GM15510 (cell line): Measurements from ENCODE around the gene LRMDA.

Source experiments
- POLR2A ChIP-seq: IDR thresholded peaks from 3 replicates; pipeline ENCODE4 v1.6.1; 2011; ENCODE audit warnings: borderline replicate concordance; ENCODE audit not compliant: insufficient read length; ENCODE audit errors: extremely low read depth

LRMDA gene

DNA sequence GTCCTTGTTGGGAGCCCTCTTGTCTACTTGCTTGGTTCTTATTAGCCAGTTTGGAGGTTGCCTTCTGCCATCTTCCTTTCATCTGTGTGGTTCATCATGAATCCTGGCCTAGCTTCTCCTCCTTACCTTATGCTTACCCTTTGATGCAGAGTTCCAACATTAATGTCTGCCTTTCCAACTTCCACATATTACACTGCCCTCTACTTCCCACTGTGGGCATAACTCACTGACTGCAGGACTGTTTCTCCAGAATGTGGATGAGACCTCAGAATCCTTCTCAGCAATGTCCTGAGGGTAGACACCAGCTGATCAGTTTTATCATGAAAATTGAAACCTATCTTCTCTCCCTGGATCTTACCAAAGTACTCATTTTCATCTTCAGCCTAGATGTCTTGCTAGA lies 491.0 kb downstream of the LRMDA start:
- TF ChIP-seq POLR2A, result no peak

DNA sequence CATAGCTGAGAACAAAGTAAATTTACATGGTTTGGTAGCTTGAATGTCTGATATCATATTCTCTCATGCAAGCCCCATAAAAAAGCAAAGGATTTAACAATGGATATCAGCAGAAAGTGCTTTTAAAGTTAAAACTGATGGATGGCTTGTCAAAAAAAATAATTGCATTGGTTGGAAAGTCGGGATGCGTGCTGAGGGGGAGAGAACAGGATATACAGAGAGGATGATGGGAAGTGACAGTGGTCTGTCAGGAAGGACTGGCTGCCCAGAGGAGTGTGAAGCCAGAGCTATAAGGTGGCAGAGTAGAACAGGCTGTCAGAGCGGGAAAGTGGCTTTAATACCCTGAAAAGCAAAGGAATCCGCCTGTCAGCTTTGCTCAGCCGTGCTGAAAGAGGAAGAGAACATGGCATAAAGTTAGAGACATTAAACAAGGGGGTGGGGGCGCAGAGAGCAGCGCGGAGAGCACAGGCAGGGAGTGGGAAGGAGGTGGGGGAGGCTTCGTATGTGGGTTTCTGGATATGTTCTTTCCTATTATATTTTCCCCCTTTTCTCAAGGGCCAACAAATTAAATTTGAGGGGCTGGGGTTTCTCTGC lies 493.0 kb downstream of the LRMDA start:
- no peak for TF ChIP-seq POLR2A

DNA sequence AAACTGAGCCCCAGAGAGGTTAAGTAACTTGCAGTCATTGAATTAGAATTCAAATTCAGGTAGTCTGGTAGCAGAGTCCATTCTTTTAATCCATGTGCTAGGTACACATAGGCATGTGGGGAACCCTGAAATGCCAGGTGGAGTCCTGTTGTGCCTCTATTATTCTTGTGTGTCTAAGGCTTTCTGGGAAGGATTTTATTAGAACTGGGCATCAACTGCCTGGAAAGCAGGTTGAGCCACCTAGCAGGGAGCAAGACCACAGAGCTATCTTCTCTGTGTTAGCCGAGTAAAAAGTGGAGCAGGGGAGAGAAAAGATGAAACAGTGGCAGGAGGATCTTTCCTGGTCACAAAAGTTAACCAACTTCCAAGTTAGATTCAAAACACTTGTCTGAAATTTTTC lies 494.6 kb downstream of the LRMDA start:
- no peak for TF ChIP-seq POLR2A

DNA sequence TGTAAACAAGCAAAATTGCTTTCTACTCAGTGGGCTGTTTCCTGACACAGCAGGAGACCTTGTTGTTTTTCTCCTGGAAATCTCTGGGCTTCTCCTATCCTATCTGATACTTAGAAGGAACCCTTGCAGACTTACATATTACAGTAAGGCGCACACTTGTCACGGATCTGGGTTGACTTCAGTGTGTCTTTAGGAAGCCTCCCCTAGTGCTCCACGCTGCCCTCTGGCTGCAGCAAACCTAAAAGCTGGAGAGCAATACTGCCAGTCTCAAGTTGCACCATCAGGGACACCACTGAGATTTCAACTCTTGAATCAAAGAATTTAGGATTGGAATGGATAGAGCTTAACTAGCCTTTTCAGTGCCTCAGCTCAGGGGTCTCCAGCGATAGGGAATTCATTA lies 495.3 kb downstream of the LRMDA start:
- TF ChIP-seq POLR2A, result no peak

DNA sequence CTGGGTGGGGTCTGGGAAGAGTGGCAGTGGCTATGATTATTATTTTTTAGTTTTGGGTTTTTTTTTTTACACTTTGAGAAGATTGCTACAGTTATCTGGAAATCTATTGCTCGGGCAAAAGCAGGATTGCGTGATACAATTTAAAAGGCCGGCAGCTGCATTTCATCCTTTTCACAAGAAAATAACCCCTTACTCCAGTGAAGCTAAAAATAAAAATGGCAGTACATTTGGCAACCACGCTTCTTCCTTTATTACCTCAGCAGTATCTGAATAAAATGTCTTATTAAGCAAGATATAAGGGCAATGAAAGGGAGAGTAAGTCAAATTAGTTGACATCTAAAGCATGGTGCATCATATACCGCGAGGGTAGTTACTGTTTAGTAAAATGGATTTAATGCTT lies 496.8 kb downstream of the LRMDA start:
- no peak for TF ChIP-seq POLR2A

DNA sequence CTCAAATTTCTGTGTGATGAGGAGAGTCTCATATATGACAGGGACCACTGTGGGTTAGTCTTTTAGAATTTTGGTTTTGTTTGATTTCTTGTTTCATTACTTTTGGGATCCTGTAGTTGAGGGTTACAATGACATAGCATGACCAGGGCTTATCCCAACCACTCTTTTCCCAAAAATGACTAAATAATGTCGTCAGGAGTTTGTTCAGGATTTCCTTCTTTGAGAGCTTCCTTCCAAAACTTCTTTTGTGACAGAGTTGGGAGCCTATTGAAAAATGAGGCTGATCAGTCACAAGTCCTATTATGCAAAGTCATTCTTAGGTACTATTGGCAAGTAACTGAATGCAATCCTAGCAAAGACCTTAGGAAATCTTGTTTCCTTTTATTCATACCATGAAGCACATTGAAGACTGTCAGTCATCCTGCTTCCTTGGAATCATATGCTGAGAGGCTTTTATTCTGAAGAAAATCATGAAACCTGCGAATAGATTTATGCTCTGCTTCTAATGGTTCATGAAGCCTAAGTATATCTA lies 498.3 kb downstream of the LRMDA start:
- TF ChIP-seq POLR2A, result no peak

DNA sequence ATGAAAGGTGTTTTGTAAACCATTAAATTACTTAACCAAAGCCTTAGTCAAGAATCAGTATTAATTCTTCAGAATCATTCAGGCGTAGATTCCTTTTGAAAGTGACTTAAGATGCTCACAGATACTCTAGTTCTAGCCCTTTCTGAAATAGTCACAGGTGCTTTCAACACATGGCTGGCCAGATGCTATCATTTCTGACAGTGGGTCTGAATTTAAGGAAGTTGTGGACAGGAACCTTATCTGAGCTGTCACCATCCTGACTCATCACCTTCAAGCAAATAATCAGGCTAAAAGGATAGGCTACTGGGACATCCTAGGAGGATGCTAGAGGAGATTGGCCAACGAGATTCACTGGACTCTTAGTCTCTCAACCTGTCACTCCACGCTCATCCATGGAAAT lies 501.5 kb downstream of the LRMDA start:
- no peak for TF ChIP-seq POLR2A

DNA sequence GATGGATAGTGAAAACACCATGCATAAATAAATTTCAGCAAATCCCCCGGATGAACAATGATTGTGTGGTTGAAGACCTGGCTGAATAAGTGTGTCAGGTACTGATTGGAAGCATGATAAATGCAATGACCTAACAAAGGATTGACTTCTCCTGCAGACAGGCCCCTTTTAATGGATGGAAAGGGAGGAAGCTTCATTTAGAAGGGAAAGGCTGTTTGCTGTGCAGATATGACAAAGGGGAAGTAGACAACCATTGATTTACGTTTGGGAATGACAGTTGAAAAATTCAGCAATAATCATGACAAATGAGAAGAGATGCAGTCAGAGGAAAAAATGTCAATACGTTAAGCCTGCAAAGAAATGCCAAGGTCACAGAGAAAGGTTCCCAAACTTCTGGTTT lies 503.8 kb downstream of the LRMDA start:
- TF ChIP-seq POLR2A, result no peak

DNA sequence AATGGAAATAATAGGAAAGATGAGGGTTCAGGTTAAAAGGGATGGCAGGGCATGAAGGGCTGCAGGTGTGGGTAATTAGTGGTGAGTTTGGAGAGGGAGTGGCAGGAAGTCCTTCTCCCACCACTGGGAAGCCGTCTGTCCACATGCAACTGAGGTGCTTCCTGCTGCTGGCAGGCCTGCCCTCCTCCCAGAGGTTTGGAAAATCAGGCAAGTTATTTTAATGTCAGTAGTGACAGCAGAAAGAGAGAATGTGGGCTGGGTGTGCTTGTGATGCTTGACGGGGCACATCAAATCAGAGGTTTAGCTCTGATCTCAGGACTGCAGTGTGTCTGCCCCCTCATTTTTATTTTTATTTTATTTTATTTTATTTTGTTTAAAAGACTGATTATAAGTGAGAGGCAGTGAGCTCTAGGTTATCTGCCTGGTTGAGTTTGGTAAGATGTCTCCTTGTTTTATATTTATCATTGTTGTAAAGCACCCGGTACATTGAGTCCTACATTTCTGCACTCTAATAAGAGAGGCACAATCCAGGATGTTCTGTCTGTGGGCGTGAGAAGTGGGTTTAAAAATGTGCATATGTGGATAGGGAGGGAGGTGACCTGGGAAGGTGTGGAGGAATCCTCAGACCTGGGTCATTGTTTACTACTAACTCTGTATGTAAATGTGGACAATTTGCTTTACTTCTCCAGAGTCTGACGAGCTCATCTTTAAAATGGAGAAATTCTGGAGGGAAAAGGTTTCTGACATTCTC lies 504.4 kb downstream of the LRMDA start:
- TF ChIP-seq POLR2A, result no peak

DNA sequence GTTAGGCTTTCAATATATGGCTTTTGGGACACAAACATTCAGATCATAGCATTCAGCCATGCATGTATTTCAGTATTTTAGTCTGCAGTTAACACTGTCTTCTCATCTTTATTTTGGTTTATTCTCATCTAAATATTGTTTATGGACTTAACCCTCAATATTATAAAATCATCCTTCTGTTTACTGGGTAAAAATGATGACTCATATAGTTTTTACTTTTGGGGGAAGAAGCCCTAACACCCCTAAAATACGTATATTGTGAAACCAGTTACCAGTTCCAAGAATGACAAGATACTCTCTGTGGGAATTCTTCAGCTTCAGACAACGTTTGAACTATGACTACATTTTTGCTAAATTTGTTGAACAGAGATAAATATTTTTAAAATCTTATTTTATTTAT lies 505.4 kb downstream of the LRMDA start:
- no peak for TF ChIP-seq POLR2A

DNA sequence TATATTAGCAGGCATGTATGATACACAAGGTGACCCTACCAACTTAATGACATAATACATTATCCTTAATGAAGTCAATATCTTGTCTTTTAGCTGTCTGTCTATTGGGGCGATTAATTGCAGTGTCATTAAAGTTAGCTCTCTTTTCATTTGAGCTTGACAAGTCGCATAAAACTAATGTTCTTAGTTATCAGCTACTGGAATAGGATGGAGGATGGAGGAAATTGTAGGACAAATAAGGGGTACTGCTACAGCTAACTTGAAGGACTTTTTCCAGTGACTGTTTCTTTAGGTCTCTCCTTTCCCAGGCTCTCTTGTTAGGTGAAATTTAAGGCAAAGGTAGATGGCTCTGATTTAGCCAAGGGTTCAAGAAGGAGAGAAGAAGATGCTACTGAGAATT lies 506.4 kb downstream of the LRMDA start:
- no peak for TF ChIP-seq POLR2A

DNA sequence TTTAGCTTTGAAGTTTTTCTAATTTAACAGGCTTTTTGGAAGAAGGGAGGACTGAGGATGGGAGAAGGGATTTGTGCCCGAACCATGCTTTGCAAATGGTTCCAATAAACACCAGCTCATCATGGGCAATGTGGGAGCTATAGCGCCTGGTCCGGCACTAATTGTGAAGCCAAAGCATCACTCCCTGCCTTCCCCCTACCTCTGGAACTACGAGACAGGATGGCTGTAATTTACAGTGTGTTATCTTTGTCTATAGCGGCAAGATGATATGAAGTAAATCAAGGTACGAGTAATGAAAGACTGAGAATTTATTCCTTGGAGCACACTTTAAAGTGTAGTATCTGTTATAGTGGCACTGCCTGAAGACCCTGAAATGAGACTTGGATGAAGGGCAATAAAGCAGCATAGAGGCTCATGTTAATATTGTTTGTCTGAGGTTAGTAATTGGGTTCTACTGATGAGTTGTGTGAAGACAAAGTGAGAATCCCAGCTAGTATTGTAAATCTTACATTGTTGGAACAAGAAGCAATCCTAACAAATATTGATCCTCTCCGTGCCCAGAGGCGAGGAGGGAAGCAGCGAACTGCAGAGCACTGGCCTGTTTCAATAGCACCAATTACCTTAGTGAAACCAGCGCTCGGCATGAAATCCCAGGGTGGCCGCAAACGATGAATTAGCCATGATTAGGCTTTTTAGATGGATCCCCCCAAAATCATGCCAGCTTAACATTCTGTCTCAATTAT lies 507.1 kb downstream of the LRMDA start:
- no peak for TF ChIP-seq POLR2A

DNA sequence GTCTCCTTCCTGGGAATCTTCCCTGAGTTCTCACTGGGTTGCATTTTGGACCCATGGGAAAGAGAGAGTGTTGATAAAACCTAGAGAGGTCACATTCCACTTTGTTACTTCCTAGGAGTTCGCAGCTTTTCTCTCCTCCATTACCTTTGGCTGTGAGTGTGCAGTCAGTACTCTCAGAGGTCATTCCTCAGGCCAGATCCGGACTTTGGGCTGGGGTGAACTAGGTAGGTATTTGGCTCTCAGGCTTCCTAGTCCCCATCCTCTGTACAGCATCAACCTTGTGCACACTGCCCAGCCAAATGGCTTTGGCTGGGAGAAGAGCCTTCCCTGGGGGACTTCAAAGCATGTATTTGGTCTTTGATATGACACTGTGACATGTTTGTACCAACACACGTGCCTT lies 508.1 kb downstream of the LRMDA start:
- TF ChIP-seq POLR2A, result no peak

DNA sequence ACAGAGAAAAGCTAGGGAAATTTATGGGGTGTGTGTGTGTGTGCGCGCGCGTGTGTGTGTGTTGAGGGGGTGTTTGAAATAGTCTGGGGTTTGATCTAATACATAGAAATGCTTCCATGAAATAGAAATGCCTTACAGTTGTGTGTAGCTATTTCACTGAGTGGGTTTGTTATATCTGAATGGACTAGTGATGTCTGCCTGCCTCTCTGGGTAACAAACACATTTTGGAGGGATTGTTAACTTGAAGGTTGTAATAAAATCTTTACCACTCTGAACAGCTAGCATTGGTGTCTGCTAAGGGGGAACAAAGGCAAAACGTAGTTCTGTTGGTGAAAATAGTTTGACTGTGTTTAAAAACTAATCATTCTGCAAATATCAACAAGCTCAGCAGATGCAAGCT lies 509.3 kb downstream of the LRMDA start:
- TF ChIP-seq POLR2A, result no peak

DNA sequence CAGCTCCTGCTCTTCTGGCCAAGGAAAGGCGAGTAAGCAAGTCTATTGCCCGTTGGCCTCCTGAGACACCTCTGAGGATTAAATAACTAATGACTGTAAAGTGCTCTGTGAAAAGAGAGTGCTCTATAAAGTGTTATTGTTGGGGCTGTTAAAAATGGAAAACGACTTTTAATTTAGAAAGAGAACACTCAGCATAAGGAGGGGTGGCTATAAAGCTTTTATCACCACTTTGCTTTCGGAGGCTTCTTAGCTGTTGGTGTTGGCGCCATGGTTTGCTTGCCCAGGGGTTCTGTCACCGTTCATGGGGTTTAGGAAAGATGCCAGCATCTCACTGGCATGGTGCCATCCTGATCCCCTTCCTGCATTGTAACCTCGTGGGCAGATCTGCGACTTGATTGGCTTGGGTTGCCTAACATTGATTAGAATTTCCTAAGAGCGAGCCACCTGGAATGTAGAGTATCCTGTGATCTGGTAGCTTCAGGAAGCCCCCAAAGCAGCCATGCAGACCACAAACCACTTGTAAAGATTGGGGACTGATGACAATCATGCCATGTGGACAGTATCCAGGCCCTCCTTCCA lies 509.9 kb downstream of the LRMDA start:
- no peak for TF ChIP-seq POLR2A
